Suprapubic skin (tissue), 4 donors: ENCODE results near the gene EMC9.

Source experiments
- EP300 ChIP-seq: sonication (generic); formaldehyde crosslinking; IDR thresholded peaks from one replicate; pipeline ENCODE4 v1.6.1; 2017; ENCODE audit warnings: antibody characterized with exemption
- POLR2A ChIP-seq, 2 donors: fragments of 450-650 bp; IDR thresholded peaks; one replicate each; pipeline ENCODE4 v1.6.1; 2017; ENCODE audit warnings: antibody characterized with exemption in 2 of 2, mild to moderate bottlenecking in 2 of 2, moderate library complexity in 2 of 2
- POLR2AphosphoS5 ChIP-seq, 3 donors: sonication (generic); formaldehyde crosslinking; IDR thresholded peaks; one replicate each; pipeline ENCODE4 v1.6.1; 2017; ENCODE audit warnings: antibody characterized with exemption in 3 of 3
- TF ChIP-seq, protein P1 (sequence below), 2 donors: fragments of 200-600 bp in 1 of 2; fragments of 450-650 bp in 1 of 2; sonication (generic) in 1 of 2; IDR thresholded peaks; one replicate each; pipeline ENCODE4 v1.5.1; 2016 to 2019; ENCODE audit warnings: antibody characterized with exemption in 2 of 2, mild to moderate bottlenecking in 1 of 2, moderate library complexity in 1 of 2

DNA sequence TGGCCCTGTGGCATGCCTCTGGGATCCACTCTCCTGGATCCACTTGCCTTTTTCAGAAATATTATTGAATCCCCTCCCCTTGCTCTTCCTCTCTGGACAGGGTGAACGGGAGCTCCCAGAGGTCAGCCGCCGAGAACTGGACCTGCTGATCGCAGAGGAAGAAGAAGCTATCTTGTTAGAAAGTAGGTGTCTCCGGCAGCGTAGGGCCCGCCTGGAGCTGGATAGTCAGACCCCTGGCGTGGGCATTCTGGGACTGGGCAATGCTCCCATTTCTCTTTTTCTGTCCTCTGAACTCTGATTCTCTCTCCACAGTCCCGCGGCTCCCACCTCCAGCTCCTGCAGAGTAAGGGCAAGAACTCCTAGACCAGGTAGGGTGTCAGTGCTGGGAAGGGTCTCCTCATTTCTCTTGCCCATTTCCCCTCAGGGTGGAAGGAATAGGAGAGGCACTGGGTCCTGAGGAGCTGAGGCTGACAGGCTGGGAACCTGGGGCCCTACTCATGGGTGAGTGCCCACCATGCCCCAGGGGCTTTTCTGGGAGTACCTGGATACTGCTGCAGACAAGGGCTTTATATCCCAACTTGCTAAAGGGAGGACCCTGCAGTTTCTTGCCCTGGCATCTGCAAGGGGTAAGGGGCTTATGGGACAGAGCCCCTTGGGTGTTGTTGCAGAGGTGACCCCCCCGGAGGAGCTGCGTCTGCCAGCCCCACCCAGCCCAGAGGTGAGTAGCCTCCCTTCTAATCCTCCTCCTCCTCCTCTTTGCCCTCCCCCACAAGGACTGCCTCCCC lies 35.8 kb upstream of the EMC9 start:
- TF ChIP-seq, protein P1, sequence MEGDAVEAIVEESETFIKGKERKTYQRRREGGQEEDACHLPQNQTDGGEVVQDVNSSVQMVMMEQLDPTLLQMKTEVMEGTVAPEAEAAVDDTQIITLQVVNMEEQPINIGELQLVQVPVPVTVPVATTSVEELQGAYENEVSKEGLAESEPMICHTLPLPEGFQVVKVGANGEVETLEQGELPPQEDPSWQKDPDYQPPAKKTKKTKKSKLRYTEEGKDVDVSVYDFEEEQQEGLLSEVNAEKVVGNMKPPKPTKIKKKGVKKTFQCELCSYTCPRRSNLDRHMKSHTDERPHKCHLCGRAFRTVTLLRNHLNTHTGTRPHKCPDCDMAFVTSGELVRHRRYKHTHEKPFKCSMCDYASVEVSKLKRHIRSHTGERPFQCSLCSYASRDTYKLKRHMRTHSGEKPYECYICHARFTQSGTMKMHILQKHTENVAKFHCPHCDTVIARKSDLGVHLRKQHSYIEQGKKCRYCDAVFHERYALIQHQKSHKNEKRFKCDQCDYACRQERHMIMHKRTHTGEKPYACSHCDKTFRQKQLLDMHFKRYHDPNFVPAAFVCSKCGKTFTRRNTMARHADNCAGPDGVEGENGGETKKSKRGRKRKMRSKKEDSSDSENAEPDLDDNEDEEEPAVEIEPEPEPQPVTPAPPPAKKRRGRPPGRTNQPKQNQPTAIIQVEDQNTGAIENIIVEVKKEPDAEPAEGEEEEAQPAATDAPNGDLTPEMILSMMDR (IDR thresholded peaks at IDR 0.05): no peak
- TF ChIP-seq EP300 (no peak), POLR2A (IDR thresholded peaks at IDR 0.05) (no peak), POLR2AphosphoS5 (IDR thresholded peaks at IDR 0.05) (no peak)
